NCI-H748 treated with DMSO at 0.1 percent for 48 hours (cell line): ENCODE results near the gene VSTM4.

ENCODE experiments used
- DNase-seq: peaks from one replicate; lab custom pipeline; 2025; lab: John Stamatoyannopoulos, UW

The VSTM4 gene

DNA sequence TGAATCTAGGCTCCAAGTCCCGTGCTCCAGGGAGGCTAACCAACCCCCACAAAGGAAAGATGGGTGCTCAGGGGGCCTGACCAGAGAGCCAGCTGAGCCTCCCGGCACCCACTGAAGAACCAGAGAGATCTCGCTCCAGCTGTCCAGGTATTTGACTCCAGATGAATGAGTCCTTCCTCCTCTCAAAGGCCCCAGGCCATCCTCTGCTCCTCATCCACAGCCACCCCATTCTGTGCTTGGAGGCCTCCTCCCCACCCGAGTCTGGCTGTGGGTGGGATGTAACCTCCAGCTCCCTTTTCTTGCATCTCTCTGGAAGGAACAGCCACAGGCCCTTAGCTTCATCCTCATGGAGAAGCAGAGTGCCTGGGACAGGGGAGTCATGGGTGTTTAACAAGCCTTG lies 44.6 kb downstream of the VSTM4 start:
- DNase-seq, result no peak

DNA sequence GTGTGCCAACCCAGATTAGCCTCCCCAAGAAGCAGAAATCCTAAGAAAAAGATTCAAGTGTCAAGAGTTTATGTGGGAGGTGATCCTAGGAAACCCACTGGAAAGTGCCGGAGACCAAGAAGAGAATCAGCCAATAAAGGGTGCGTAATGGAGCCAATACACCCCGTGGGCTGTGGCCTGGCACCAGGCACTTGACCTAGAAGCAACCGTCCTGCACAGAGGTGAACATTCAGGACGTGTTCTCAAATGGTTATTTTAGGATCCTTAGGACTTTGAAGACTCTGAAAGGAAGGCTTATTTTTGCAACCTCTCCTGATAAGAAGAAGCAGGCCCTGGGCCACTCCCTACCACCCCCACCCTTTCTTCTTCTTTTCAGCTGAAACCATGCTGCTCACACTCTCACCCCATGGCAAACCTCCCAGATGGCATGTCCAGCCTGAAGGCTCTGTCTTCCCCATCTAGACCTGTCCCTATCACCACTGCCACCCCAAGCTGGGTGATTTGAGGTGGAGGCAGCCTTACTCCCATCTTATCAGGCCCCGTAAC lies 46.6 kb downstream of the VSTM4 start:
- no peak for DNase-seq

GRCh38 chr10:49068209-49068608 lies 47.1 kb downstream of the VSTM4 start:
- DNase-seq, result no peak

DNA sequence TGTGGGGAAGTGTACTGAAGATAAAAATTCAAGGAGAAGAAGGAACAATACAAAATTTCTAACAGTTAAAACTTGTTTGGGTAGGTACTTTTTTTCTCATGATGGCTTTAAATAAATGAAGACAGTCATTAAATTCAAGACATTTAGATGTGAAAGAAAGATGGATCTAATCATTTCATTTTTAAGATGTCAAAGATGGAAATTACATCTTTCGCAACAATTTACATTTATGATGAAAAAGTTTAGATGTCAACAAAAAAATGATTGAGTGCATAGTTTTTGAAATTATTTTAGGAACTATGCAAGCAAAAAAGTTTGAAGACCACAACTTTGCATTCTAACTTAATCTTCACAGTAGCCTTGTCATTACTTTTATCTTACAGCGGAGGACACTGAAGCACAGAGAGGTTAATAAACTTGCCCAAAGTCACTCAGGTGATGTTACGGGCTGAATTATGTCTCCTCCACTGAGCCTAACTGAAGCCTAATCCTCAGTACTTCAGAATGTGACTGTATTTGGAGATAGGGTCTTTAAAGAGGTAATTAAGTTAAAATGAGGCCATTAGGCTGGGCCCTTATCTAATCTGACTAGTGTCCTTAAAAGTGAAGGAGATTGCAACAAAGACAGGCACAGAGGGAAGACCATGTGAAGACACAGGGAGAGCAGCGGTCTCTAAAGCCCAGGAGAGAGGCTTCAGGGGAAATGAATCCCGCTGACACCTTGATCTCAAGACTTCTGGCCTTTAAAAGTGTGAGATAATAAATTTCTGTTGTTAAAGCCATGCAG lies 48.2 kb downstream of the VSTM4 start:
- DNase-seq, result no peak

DNA sequence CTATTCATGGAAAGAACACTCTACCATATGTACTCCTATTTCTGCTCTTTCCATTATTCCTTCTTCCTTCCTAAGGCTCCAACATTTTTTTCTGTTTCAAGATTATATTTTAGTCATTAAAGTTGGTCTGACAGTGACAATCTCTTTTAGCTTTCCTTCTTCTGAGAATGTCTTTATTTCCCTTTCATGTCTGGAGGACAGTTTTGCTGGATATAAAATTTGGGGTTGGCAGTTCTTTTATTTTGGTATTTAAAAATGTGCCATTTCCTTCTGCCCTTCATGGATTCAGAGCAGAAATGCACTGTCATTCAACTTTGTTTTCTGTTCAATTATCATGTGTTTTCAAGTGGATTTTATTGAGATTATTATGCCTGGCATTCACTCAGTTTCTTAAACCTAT lies 53.1 kb downstream of the VSTM4 start:
- DNase-seq, result no peak

- no peak for DNase-seq
Observed at GRCh38 chr10:49061667-49062066, 53.7 kb downstream of the VSTM4 start.

DNA sequence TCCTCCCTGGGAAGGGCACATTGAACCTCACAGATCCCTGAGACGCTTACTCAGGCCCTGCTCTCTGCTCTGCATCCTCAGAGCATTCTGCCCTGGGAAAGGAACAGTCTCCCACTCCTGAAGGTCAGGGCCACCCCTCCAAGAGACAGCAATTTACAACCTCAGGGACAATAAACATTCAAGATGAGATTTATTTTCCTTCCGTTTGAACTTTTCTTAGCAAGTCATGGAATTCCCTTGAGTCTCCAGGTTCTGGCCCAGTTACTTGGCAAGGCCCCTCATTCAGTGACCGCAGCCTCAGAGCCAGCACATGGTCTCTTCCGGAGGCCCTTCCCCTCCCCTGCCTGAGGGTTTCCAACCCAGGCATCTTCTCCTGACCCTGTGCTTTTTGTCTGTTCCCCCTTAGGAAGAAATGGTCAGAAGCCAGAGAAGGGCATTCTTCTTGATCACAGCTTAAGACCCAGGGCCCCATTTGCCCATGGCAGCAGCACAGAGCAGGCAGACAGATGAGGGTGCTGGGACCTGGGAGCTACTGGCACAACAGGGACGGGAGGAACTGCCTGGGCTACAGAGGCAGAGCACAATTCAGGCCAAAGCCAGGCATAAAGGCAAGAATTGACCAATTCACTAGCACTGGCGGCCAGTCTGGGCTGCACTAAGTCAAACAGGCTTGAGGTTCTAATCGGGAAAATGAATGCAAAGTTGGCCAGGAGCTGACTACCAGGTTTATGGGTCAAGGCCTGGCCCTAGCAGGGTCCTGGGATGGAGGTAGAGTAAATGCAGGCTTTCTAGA lies 56.7 kb downstream of the VSTM4 start:
- no peak for DNase-seq

GRCh38 chr10:49057231-49057880 lies 58.0 kb downstream of the VSTM4 start:
- DNase-seq, result no peak

DNA sequence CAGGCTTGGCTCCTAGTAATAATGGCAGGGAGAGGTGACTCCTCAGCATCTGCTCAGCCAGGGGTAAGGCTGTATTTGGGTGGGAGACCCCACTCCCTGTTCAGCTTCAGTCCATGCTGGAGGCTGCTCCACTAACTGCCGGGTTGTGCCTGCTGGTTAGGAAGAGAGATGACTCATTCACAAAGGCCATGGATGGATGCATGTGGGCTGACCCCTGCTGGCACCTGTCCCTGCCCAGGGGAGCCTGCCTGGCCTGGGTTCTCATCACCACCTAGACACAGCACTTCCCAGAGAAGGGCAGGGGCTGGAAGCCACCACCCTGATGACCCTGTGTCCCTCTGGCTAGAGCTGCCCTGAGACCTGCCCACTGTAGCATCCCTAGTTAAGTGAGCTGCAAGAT lies 59.0 kb downstream of the VSTM4 start:
- no peak for DNase-seq

- DNase-seq, result no peak
Observed at GRCh38 chr10:49055221-49055849, 60.0 kb downstream of the VSTM4 start.

GRCh38 chr10:49054753-49055152 lies 60.6 kb downstream of the VSTM4 start:
- no peak for DNase-seq

GRCh38 chr10:49053998-49054692 lies 61.2 kb downstream of the VSTM4 start:
- no peak for DNase-seq

DNA sequence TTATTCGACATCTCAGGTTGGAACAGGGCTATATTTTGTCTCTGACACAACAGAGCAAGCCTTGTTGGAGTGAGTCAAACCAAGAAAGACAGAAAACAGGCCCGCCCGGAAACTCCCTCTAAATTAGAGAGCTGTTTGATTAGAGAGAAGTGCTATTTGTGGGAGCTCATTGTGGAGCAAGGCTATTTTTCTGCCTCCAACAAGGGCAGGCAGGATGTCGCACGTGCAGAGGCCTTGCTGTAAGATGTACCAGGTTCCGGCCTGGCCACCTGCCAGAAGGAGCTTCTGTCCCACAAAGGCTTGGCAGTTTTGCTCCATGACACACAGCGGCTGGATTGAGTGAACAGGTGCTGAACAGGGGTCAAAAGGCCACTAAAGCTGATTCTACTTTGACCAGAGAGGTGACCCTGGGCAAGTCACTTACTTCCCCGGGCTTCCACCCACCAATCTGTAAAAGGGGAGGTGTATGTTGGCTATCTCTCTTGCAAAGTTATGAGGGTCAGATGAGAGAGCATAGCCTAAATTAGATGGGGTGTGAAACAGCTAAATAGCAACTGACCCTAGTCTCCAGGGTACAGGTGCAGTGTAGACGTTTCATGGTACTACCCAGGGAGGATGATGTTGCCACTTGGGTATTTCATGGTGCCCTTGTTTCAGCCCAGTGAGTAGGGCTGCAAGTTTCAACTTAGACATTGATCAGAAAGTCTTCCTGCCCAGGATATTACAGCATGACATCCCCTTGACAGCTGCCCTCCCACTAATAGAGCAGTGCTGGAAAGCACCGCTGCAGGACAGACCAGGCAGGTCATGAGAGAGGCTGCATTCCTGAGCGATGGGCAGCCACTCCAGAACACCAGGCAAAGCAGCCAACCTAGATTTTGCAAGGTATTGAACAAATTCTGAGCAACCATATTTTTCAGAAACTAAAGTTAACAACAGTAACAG lies 62.0 kb downstream of the VSTM4 start:
- no peak for DNase-seq

DNA sequence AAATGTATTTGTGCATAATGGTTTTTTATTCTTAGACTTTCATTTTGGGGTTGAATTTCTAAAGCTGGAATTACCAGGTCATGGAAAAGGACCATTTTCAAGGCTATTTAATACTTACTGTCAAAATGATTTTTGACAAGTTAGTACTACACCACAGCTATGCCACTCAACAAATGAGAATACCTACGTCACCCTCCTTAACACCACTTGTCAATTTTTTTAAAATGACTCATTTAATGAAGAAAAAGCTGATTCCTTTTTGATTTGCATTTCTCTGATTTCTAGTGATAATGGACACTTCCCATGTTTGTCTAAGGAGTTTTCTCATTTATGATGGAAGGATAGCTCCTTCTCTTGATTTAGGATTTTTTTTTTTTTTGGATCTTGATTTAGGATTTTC lies 63.3 kb downstream of the VSTM4 start:
- no peak for DNase-seq

DNA sequence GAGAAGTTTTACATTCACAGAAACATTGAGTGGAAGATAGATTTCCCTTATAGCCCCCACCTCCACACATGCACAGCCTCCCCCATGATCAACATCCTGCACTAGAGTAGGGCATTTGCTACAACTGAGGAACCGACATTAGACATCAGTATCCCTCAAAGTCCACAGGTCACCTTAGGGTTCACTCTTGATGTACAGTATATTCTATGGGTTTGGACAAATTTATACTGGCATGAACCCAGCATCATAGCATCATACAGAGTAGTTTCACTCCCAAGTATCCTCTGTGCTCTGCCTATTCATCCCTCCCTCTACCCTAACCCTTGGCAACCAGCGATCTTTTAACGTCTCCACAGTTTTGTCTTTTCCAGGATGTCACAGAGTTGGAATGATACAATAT lies 64.4 kb downstream of the VSTM4 start:
- DNase-seq, result no peak

DNA sequence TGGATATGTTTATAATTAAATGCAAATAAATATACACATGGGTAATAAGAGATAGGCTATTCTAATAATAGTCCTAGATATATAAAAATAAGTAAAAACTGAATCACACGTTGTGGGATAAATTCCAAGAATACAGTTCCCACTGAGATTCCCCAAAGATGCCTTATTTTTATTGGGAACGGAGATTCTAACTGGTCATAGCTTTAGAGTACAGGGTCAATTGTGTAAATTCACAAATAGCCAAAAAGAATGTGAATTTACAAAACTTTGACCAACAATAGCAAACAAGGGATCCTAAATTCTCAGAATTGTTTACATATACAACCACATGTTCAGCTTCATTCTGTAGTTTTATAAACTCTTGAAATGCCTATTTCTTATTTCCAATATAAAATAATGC lies 65.0 kb downstream of the VSTM4 start:
- no peak for DNase-seq

DNA sequence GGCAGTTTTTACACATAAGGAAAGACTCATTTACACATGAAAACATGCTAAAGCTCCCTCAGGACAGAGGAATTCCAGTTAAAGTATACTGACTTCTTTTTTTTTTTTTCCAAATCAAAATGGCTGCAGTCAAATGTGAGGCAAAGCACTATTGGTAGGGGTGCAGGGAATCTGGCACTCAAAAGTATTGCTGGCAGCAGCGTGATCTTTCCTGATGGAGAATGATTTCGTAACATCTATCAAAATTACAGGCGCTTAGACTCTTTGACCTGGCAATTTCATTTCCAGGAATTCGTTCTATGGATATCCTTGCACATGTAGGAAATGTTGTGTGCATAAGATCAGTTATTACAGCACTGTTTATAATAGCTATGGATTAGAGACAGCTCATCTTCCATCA lies 65.7 kb downstream of the VSTM4 start:
- no peak for DNase-seq

GRCh38 chr10:49047128-49047639 lies 68.1 kb downstream of the VSTM4 start:
- no peak for DNase-seq

DNA sequence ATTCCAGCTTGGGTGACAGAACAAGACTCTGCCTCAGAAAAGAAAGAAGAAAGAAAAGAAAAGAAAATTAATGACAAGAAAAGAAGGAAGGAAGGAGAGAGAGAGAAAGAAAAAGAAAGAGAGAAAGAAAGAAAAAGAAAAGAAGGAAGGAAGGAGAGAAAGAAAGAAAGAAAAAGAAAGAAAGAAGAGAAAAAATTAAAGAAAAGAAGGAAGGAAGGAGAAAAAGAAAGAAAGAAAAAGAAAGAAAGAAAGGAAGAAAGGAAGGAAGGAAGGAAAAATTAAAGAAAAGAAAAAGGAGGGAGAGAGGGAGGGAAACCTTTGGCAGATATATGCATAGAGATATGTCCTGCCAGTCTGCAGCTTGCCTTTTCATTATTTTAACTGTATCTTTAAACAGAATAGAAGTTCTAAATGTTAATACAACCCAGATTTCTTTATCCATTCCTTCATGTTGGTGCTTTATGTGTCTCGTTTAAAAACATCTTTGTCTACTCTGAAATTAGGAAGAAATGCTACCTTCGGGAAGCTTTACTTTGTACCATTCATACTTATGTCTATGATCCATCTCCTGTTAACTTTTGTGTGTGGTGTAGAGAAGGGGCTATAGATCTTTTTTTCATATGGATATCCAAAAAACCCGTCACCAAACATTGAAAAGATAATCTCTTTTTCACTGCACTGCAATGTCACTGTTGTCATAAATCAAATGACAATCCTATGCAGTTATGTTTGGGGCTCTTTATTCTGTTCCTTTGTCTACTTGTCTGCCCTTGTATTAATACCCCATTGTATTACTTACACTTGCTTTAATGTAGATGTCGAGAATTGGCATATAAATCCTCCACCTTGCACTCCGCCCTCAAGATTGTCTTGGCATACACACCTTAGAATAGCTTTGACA lies 70.8 kb downstream of the VSTM4 start:
- DNase-seq, result no peak
